HG03558 (cell line): ENCODE measurements around the gene LRP5.
"Not testable (repeated sequence)": the region's sequence is repeated elsewhere in the genome, so short reads cannot be mapped to it uniquely, and the experiment has no call there.

Experiments
- ATAC-seq: cut with Tn5 transposase; IDR thresholded peaks from one replicate; pipeline ENCODE4 v1.9.1; 2021; ENCODE audit warnings: moderate number of reproducible peaks; ENCODE audit not compliant: unreplicated experiment; ENCODE audit errors: extremely low read depth

The LRP5 gene

GRCh38 chr11:68341557-68342458 is 29.4 kb downstream of the LRP5 start:
- ATAC-seq: no peak

- no peak for ATAC-seq
Observed at GRCh38 chr11:68342459-68343158, 30.2 kb downstream of the LRP5 start.

GRCh38 chr11:68343761-68344256 is 31.4 kb downstream of the LRP5 start:
- no peak for ATAC-seq

- ATAC-seq: not testable (repeated sequence)
Observed at GRCh38 chr11:68344821-68345220, 32.4 kb downstream of the LRP5 start.

- no peak for ATAC-seq
Observed at GRCh38 chr11:68345776-68346461, 33.5 kb downstream of the LRP5 start.

- no peak for ATAC-seq
Observed at GRCh38 chr11:68346462-68346790, 34.0 kb downstream of the LRP5 start.

GRCh38 chr11:68347345-68347744 is 35.0 kb downstream of the LRP5 start:
- ATAC-seq: no peak

GRCh38 chr11:68347841-68348240 is 35.5 kb downstream of the LRP5 start:
- ATAC-seq: no peak

- no peak for ATAC-seq
Observed at GRCh38 chr11:68349461-68350249, 37.3 kb downstream of the LRP5 start.

- ATAC-seq: no peak
Observed at GRCh38 chr11:68350759-68351449, 38.5 kb downstream of the LRP5 start.

- ATAC-seq: no peak
Observed at GRCh38 chr11:68351450-68352275, 39.3 kb downstream of the LRP5 start.

- ATAC-seq: no peak
Observed at GRCh38 chr11:68352591-68352990, 40.2 kb downstream of the LRP5 start.

GRCh38 chr11:68353118-68353517 is 40.7 kb downstream of the LRP5 start:
- no peak for ATAC-seq

- ATAC-seq: no peak
Observed at GRCh38 chr11:68353669-68354068, 41.3 kb downstream of the LRP5 start.

- no peak for ATAC-seq
Observed at GRCh38 chr11:68354148-68354872, 41.9 kb downstream of the LRP5 start.

- ATAC-seq: no peak
Observed at GRCh38 chr11:68355471-68355870, 43.1 kb downstream of the LRP5 start.

- no peak for ATAC-seq
Observed at GRCh38 chr11:68357568-68357967, 45.2 kb downstream of the LRP5 start.

- no peak for ATAC-seq
Observed at GRCh38 chr11:68358416-68358815, 46.0 kb downstream of the LRP5 start.
